SU-DHL-6 (cell line): Measurements from ENCODE around the gene YWHAG.

Experiments
- CTCF ChIP-seq: fragments of 200-600 bp; sonication (generic); IDR thresholded peaks from one replicate; pipeline ENCODE4 v1.5.1; 2017; ENCODE audit warnings: antibody characterized with exemption, mild to moderate bottlenecking, low read length, moderate library complexity; ENCODE audit not compliant: insufficient read depth, poor library complexity, severe bottlenecking
- EZH2phosphoT487 ChIP-seq: fragments of 200-600 bp; sonication (generic), shearing (Covaris generic); conservative IDR thresholded peaks from 2 replicates; pipeline ENCODE4 v1.6.1; 2018; ENCODE audit warnings: mild to moderate bottlenecking, antibody characterized with exemption, low read length, moderate library complexity, mixed read lengths

- no peak for TF ChIP-seq CTCF
- no peak for TF ChIP-seq EZH2phosphoT487
These were observed 43.4 kb downstream of the YWHAG start for GRCh38 chr7:76315364-76315763.
